ENCODE measurements around the gene MAML3.

- TF ChIP-seq POLR2AphosphoS5 (IDR thresholded peaks at IDR 0.05; ENCODE audit: low read depth, low read length) (no peak), REST (IDR thresholded peaks at IDR 0.05; ENCODE audit: insufficient read depth in 1 of 2, low read depth in 2 of 2, low read length in 2 of 2) (no peak), TAF1 (IDR thresholded peaks at IDR 0.05; ENCODE audit: borderline replicate concordance, insufficient read depth, low read length) (no peak)
Observed at GRCh38 chr4:139749835-139750498, 404.0 kb downstream of the MAML3 start.
